Natural killer cell (primary cell): Measurements from ENCODE around the gene OSR1. TPM values are rescaled to one million over a fixed set of nuclear protein-coding genes. Genes with fewer than 3 reads are reported as not detected.
"Not testable (repeated sequence)": the region's sequence is repeated elsewhere in the genome, so short reads cannot be mapped to it uniquely, and the experiment has no call there.

Source experiments
- ATAC-seq, 3 donors: fragments of 150-1000 bp in 2 of 3; fragments of 200-7000 bp in 1 of 3; cut with Tn5 transposase; 1 replicate in 1 of 3; 2 replicates in 2 of 3; pipeline ENCODE4 v1.10.0; 2021; ENCODE audit warnings: mild to moderate bottlenecking in 2 of 3, moderate library complexity in 2 of 3
- DNase-seq, 2 donors: peaks; one replicate each; pipeline versions ENCODE4 v3.0.0 to v3.0.0-alpha.2; 2013 to 2021; ENCODE audit warnings: mixed read lengths in 1 of 2
- H3K27ac ChIP-seq: one replicate; pipeline ENCODE4 v1.5.1; 2013; ENCODE audit warnings: mild to moderate bottlenecking, low read length
- H3K27me3 ChIP-seq: one replicate; pipeline ENCODE4 v1.6.1; 2013; ENCODE audit warnings: low read length; ENCODE audit not compliant: control insufficient read depth, insufficient read depth
- H3K36me3 ChIP-seq: one replicate; pipeline ENCODE4 v1.6.1; 2013; ENCODE audit warnings: low read length; ENCODE audit not compliant: control insufficient read depth, insufficient read depth
- H3K4me1 ChIP-seq: one replicate; pipeline ENCODE4 v1.6.1; 2013; ENCODE audit warnings: low read length; ENCODE audit not compliant: control insufficient read depth, insufficient read depth
- H3K4me3 ChIP-seq: one replicate; pipeline ENCODE4 v1.5.1; 2013; ENCODE audit warnings: low read length
- H3K9me3 ChIP-seq: one replicate; pipeline ENCODE4 v1.6.1; 2013; ENCODE audit warnings: low read length; ENCODE audit not compliant: control insufficient read depth, insufficient read depth
- H3K27ac Mint-ChIP-seq, 2 donors: one replicate each; pipeline ENCODE4 v1.8.0; 2022; ENCODE audit warnings: mild to moderate bottlenecking in 2 of 2, mixed read lengths in 2 of 2, moderate library complexity in 1 of 2
- H3K27me3 Mint-ChIP-seq, 2 donors: one replicate each; pipeline ENCODE4 v1.8.0; 2022; ENCODE audit warnings: low read depth in 2 of 2, mixed read lengths in 2 of 2
- H3K36me3 Mint-ChIP-seq: one replicate; pipeline ENCODE4 v1.8.0; 2022; ENCODE audit warnings: mixed read lengths
- H3K4me1 Mint-ChIP-seq, 2 donors: one replicate each; pipeline ENCODE4 v1.8.0; 2022; ENCODE audit warnings: mixed read lengths in 2 of 2
- H3K4me3 Mint-ChIP-seq: one replicate; pipeline ENCODE4 v1.8.0; 2022; ENCODE audit warnings: mild to moderate bottlenecking, moderate library complexity, mixed read lengths
- H3K9me3 Mint-ChIP-seq, 2 donors: one replicate each; pipeline ENCODE4 v1.8.0; 2022; ENCODE audit warnings: mixed read lengths in 2 of 2
- CTCF ChIP-seq: fragments of 200-600 bp; IDR thresholded peaks from one replicate; pipeline ENCODE4 v1.8.0; 2022; ENCODE audit warnings: antibody characterized with exemption
- WGBS: methylation state at CpG from one replicate; pipeline ENCODE4 v1.1.7; 2013; ENCODE audit warnings: missing lambda C conversion rate; ENCODE audit not compliant: insufficient coverage; 5-methylcytosine and 5-hydroxymethylcytosine counted together
- intact Hi-C: fragments of 100-400 bp; cut with micrococcal nuclease; formaldehyde crosslinking; loops from one replicate; pipeline ENCODE4 v1.14.2; 2022
- total RNA-seq, 4 donors: library from RNA; stranded (reverse); fragments of 120-200 nt in 1 of 4; gene quantifications; one replicate each; pipeline versions ENCODE4 v1.2.3 to v1.2.4, GENCODE V29; 2013 to 2022

OSR1 gene
- total RNA-seq, 3 donors from 2014 or later (not counting 1 experiment from before 2014, with no cell fraction given), result not detected

- H3K4me1 Mint-ChIP-seq, H3K27me3 Mint-ChIP-seq, H3K27ac Mint-ChIP-seq, H3K4me1 ChIP-seq, DNase-seq, H3K27me3 ChIP-seq, H3K4me3 Mint-ChIP-seq, H3K9me3 ChIP-seq, intact Hi-C loops, H3K36me3 ChIP-seq, H3K27ac ChIP-seq, H3K9me3 Mint-ChIP-seq, H3K36me3 Mint-ChIP-seq, ATAC-seq, H3K4me3 ChIP-seq: not testable (repeated sequence)
- WGBS, result 97% methylated on average over 14 of the region's 15 CpGs
These were observed 52.9 kb downstream of the OSR1 start for GRCh38 chr2:19305400-19306055.

- no peak overlapping the region for H3K27ac Mint-ChIP-seq
- H3K4me1 Mint-ChIP-seq, result no peaks in the 10 kb centered on the region
- Histone ChIP-seq H3K36me3 (no peaks in the 10 kb centered on the region), H3K4me1 (no peaks in the 10 kb centered on the region), H3K27ac (no peak overlapping the region), H3K9me3 (no peaks in the 10 kb centered on the region), H3K27me3 (no peaks in the 10 kb centered on the region), H3K4me3 (no peak overlapping the region)
- intact Hi-C loops, result no loop called here
- H3K27me3 Mint-ChIP-seq, result no peaks in the 10 kb centered on the region
- no peaks in the 10 kb centered on the region for H3K36me3 Mint-ChIP-seq
- DNase-seq (no peak), ATAC-seq (no peak)
- WGBS, result 88% methylated on average over 4 of the region's 4 CpGs
- peaks cover 0 to 4% of the 10 kb centered on the region in 2 donors for H3K9me3 Mint-ChIP-seq
- no peak overlapping the region for H3K4me3 Mint-ChIP-seq
- no peak for TF ChIP-seq CTCF
These were observed 56.7 kb downstream of the OSR1 start for GRCh38 chr2:19301706-19302105.
